ENCODE measurements around the gene DNAJB8. TPM values are rescaled to one million over a fixed set of nuclear protein-coding genes. Genes with fewer than 3 reads are reported as not detected.

The DNAJB8 gene
- total RNA-seq, 4 donors from 2014 or later, result not detected

- Histone ChIP-seq H3K36me3 (no peaks in the 10 kb centered on the region), H3K27me3 (peaks cover 22% of the 10 kb centered on the region), H3K9me3 (no peaks in the 10 kb centered on the region), H3K4me1 (peaks cover 9% of the 10 kb centered on the region), H3K4me3 (no peak overlapping the region), H3K27ac (no peak overlapping the region)
- 81% methylated on average over 14 of the region's 14 CpGs for WGBS
- TF ChIP-seq POLR2AphosphoS5 (IDR thresholded peaks at IDR 0.05) (no peak), POLR2A (IDR thresholded peaks at IDR 0.05) (no peak), EP300 (IDR thresholded peaks at IDR 0.05) (no peak), CTCF (IDR thresholded peaks at IDR 0.05) (no peak)
- DNase-seq (ENCODE audit: low spot score in 2 of 2), result no peak
Observed at GRCh38 chr3:128424508-128425069, 42.1 kb downstream of the DNAJB8 start.

GRCh38 chr3:128423525-128424147 lies 43.1 kb downstream of the DNAJB8 start:
- DNase-seq (ENCODE audit: low spot score in 2 of 2), result no peak
- TF ChIP-seq POLR2AphosphoS5 (IDR thresholded peaks at IDR 0.05) (no peak), EP300 (IDR thresholded peaks at IDR 0.05) (no peak), CTCF (IDR thresholded peaks at IDR 0.05) (no peak), POLR2A (IDR thresholded peaks at IDR 0.05) (no peak)
- peaks cover 9% of the 10 kb centered on the region for H3K4me1 ChIP-seq
- WGBS, result 86% methylated on average over 7 of the region's 7 CpGs
- no peak overlapping the region for H3K4me3 ChIP-seq
- peaks cover 19% of the 10 kb centered on the region for H3K27me3 ChIP-seq
- H3K36me3 ChIP-seq, result no peaks in the 10 kb centered on the region
- H3K27ac ChIP-seq, result no peak overlapping the region
- no peaks in the 10 kb centered on the region for H3K9me3 ChIP-seq

GRCh38 chr3:128422762-128423524 lies 43.7 kb downstream of the DNAJB8 start:
- no peaks in the 10 kb centered on the region for H3K36me3 ChIP-seq
- no peak for DNase-seq (ENCODE audit: low spot score in 2 of 2)
- no peak for TF ChIP-seq CTCF (IDR thresholded peaks at IDR 0.05)
- no peak for TF ChIP-seq EP300 (IDR thresholded peaks at IDR 0.05)
- TF ChIP-seq POLR2AphosphoS5 (IDR thresholded peaks at IDR 0.05), result no peak
- no peak for TF ChIP-seq POLR2A (IDR thresholded peaks at IDR 0.05)
- peaks cover 12% of the 10 kb centered on the region for H3K27me3 ChIP-seq
- WGBS, result 96% methylated on average over 3 of the region's 3 CpGs
- H3K9me3 ChIP-seq, result no peaks in the 10 kb centered on the region
- peaks cover 9% of the 10 kb centered on the region for H3K4me1 ChIP-seq
- no peak overlapping the region for H3K4me3 ChIP-seq
- H3K27ac ChIP-seq, result no peak overlapping the region

GRCh38 chr3:128421966-128422365 lies 44.7 kb downstream of the DNAJB8 start:
- Histone ChIP-seq H3K4me1 (peaks cover 9% of the 10 kb centered on the region), H3K9me3 (no peaks in the 10 kb centered on the region), H3K27ac (no peak overlapping the region), H3K27me3 (peaks cover 2% of the 10 kb centered on the region), H3K4me3 (no peak overlapping the region), H3K36me3 (no peaks in the 10 kb centered on the region)
- 88% methylated on average over 7 of the region's 7 CpGs for WGBS
- no peak for DNase-seq (ENCODE audit: low spot score in 2 of 2)
- TF ChIP-seq POLR2A (IDR thresholded peaks at IDR 0.05) (no peak), EP300 (IDR thresholded peaks at IDR 0.05) (no peak), POLR2AphosphoS5 (IDR thresholded peaks at IDR 0.05) (no peak), CTCF (IDR thresholded peaks at IDR 0.05) (no peak)

GRCh38 chr3:128421439-128421836 lies 45.3 kb downstream of the DNAJB8 start:
- Histone ChIP-seq H3K27ac (no peak overlapping the region), H3K4me3 (no peak overlapping the region), H3K4me1 (peaks cover 5% of the 10 kb centered on the region), H3K27me3 (no peaks in the 10 kb centered on the region), H3K36me3 (no peaks in the 10 kb centered on the region), H3K9me3 (no peaks in the 10 kb centered on the region)
- no peak for DNase-seq (ENCODE audit: low spot score in 2 of 2)
- WGBS, result 94% methylated on average over 3 of the region's 11 CpGs
- TF ChIP-seq POLR2A (IDR thresholded peaks at IDR 0.05), result no peak
- TF ChIP-seq CTCF (IDR thresholded peaks at IDR 0.05), result no peak
- TF ChIP-seq EP300 (IDR thresholded peaks at IDR 0.05), result no peak
- TF ChIP-seq POLR2AphosphoS5 (IDR thresholded peaks at IDR 0.05), result no peak
